SK-N-SH (cell line): ENCODE results near the gene ESRRG. TPM values are rescaled to one million over a fixed set of nuclear protein-coding genes. Genes with fewer than 3 reads are reported as not detected.

Experiments
- CTCF ChIA-PET: fragments of 300-600, 350-600 bp; formaldehyde crosslinking; extraction: SDS; loops from one replicate; lab custom pipeline; 2021; lab: Yijun Ruan, JAX
- POLR2A ChIA-PET: fragments of 350-600 bp; sonication (Branson Sonifier 250); formaldehyde crosslinking; extraction: SDS; loops from one replicate; lab custom pipeline; 2020; ENCODE audit warnings: antibody characterized with exemption, inconsistent platforms; lab: Yijun Ruan, JAX
- DNase-seq: peaks from one replicate; pipeline ENCODE4 v3.0.0; 2012
- H2AFZ ChIP-seq: fragments of 200-600 bp; sonication (generic); 2 replicates; pipeline ENCODE4 v1.8.1; 2016; ENCODE audit warnings: antibody characterized with exemption, mild to moderate bottlenecking, low read depth
- H3F3A ChIP-seq: fragments of 200-600 bp; sonication (generic); replicated peaks from 2 replicates; pipeline ENCODE3; 2016; ENCODE audit warnings: antibody characterized with exemption, mild to moderate bottlenecking; ENCODE audit not compliant: insufficient read depth
- H3K27ac ChIP-seq, 2 experiments: fragments of 200-500 bp in 1 of 2; fragments of 200-600 bp in 1 of 2; sonication (Bioruptor generic) in 1 of 2; sonication (generic), shearing (Covaris generic) in 1 of 2; 2 replicates each; pipeline versions ENCODE4 v1.5.1 to v1.6.1; 2014 to 2016; ENCODE audit warnings: low read depth in 2 of 2, inconsistent platforms in 1 of 2, low read length in 1 of 2, mild to moderate bottlenecking in 1 of 2, mixed read lengths in 1 of 2
- H3K27me3 ChIP-seq: fragments of 200-600 bp; sonication (generic), shearing (Covaris generic); 2 replicates; pipeline ENCODE4 v1.6.1; 2016; ENCODE audit warnings: mixed run types; ENCODE audit not compliant: insufficient read depth
- H3K36me3 ChIP-seq, 2 experiments: fragments of 200-500 bp in 1 of 2; fragments of 200-600 bp in 1 of 2; sonication (Bioruptor generic) in 1 of 2; sonication (generic) in 1 of 2; replicated peaks in 1 of 2; 2 replicates each; pipeline versions ENCODE3 to v1.5.1; 2014 to 2016; ENCODE audit warnings: low read length in 1 of 2, mild to moderate bottlenecking in 1 of 2; ENCODE audit not compliant: insufficient read depth in 2 of 2, control insufficient read depth in 1 of 2
- H3K4me1 ChIP-seq, 2 experiments: fragments of 200-500 bp in 1 of 2; fragments of 200-600 bp in 1 of 2; sonication (Bioruptor generic) in 1 of 2; sonication (generic), shearing (Covaris generic) in 1 of 2; 2 replicates each; pipeline versions ENCODE4 v1.5.1 to v1.6.1; 2014 to 2016; ENCODE audit warnings: low read depth in 1 of 2, low read length in 1 of 2, mixed run types in 1 of 2; ENCODE audit not compliant: insufficient read depth in 2 of 2, control insufficient read depth in 1 of 2
- H3K4me2 ChIP-seq: fragments of 200-600 bp; sonication (generic), shearing (Covaris generic); 2 replicates; pipeline ENCODE4 v1.6.1; 2017; ENCODE audit warnings: mixed run types
- H3K4me3 ChIP-seq, 2 experiments: fragments of 200-500 bp in 1 of 2; fragments of 200-600 bp in 1 of 2; sonication (Bioruptor generic) in 1 of 2; sonication (generic), shearing (Covaris generic) in 1 of 2; 2 replicates each; pipeline versions ENCODE4 v1.5.1 to v1.8.1; 2014 to 2016; ENCODE audit warnings: low read depth in 2 of 2, inconsistent platforms in 1 of 2, low read length in 1 of 2, mild to moderate bottlenecking in 1 of 2, mixed read lengths in 1 of 2, moderate library complexity in 1 of 2
- H3K79me2 ChIP-seq: fragments of 200-600 bp; sonication (generic); 2 replicates; pipeline ENCODE4 v1.8.1; 2017; ENCODE audit warnings: mild to moderate bottlenecking; ENCODE audit not compliant: insufficient read depth
- H3K9ac ChIP-seq: fragments of 200-600 bp; sonication (generic); 2 replicates; pipeline ENCODE4 v1.6.1; 2017; ENCODE audit warnings: mixed run types
- H3K9me2 ChIP-seq: fragments of 200-600 bp; sonication (generic); 2 replicates; pipeline ENCODE4 v1.6.1; 2017; ENCODE audit warnings: mixed run types
- H3K9me3 ChIP-seq: fragments of 200-600 bp; sonication (generic); 2 replicates; pipeline ENCODE4 v1.6.1; 2017; ENCODE audit warnings: mixed run types, mild to moderate bottlenecking, moderate library complexity
- H4K20me1 ChIP-seq: fragments of 200-600 bp; sonication (generic); 2 replicates; pipeline ENCODE4 v1.6.1; 2017; ENCODE audit warnings: mild to moderate bottlenecking, mixed run types; ENCODE audit not compliant: insufficient read depth
- CTCF ChIP-seq: fragments of 200-600 bp; sonication (generic); IDR thresholded peaks from 2 replicates; pipeline ENCODE4 v1.6.1; 2017; ENCODE audit warnings: antibody characterized with exemption, mild to moderate bottlenecking, moderate library complexity
- ELF1 ChIP-seq: IDR thresholded peaks from 2 replicates; pipeline ENCODE4 v1.4.0; 2012
- FOXJ3 ChIP-seq: sonication (generic); formaldehyde crosslinking; IDR thresholded peaks from 2 replicates; pipeline ENCODE4 v1.5.1; 2020; ENCODE audit warnings: mild to moderate bottlenecking, missing genetic modification reagents
- GABPA ChIP-seq: IDR thresholded peaks from 2 replicates; pipeline ENCODE4 v1.4.0; 2012; ENCODE audit warnings: low read depth, mild to moderate bottlenecking
- JUND ChIP-seq: IDR thresholded peaks from 2 replicates; pipeline ENCODE4 v1.4.0; 2012
- NFIC ChIP-seq: IDR thresholded peaks from 2 replicates; pipeline ENCODE4 v1.4.0; 2012; ENCODE audit warnings: borderline replicate concordance
- RAD21 ChIP-seq: IDR thresholded peaks from 2 replicates; pipeline ENCODE4 v1.6.1; 2012; ENCODE audit warnings: mild to moderate bottlenecking, low read length
- SIN3A ChIP-seq: IDR thresholded peaks from 2 replicates; pipeline ENCODE4 v1.6.1; 2012; ENCODE audit warnings: low read depth, mild to moderate bottlenecking, low read length, moderate library complexity, borderline replicate concordance
- ZBTB33 ChIP-seq: IDR thresholded peaks from 2 replicates; pipeline ENCODE4 v1.4.0; 2012; ENCODE audit warnings: low read depth, borderline replicate concordance
- WGBS: methylation state at CpG from one replicate; pipeline ENCODE4 v1.1.6; 2017; ENCODE audit warnings: low lambda C conversion rate; 5-methylcytosine and 5-hydroxymethylcytosine counted together
- polyA plus RNA-seq, 3 experiments: library from polyadenylated mRNA; depleted of rRNA; stranded (reverse); fragments of >200 nt; gene quantifications; 2 replicates each; pipeline ENCODE4 v1.2.3, GENCODE V29; 2012
- TF ChIP-seq, protein P1 (sequence below): fragments of 150-350 bp; IDR thresholded peaks from 2 replicates; pipeline ENCODE4 v1.6.1; 2017; ENCODE audit warnings: antibody characterized with exemption, low read length, low read depth, borderline replicate concordance

Gene ESRRG
- polyA plus RNA-seq, 1 of the 3 experiments (the other 2 are of a cell fraction) = 0.26 TPM

DNA sequence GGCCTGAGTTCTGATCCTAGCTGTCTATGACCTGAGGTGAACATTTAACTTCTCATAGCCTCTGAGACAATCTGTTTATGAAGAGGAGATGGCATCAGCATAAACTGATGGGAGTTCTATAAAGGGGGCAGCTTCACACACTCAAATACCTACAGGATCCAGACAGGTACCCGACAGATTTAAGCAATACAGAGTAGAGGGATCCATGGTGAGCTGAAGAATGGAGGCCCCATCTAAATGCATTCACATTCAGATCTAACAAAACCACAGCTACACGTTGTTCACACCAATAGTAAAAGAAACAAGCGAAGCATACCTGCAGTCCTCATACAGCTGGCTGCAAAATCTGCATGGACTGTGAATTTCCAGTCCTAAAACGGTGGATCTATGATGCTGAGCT, 48.7 kb upstream of the ESRRG start:
- POLR2A ChIA-PET = no interaction called here

More for the DNA sequence above, 48.7 kb upstream of the ESRRG start:
- Histone ChIP-seq H3K79me2 (no peaks in the 10 kb centered on the region), H3K36me3 (no peaks in the 10 kb centered on the region), H3K9me2 (no peaks in the 10 kb centered on the region), H3K4me1 (peaks cover 0 to 3% of the 10 kb centered on the region in 2 experiments; a peak in 1 of 4 replicates), H3K9ac (no peak overlapping the region), H3K27me3 (no peaks in the 10 kb centered on the region), H3K4me3 (no peak overlapping the region), H2AFZ (no peak overlapping the region), H4K20me1 (no peaks in the 10 kb centered on the region), H3F3A (no peaks in the 10 kb centered on the region), H3K27ac (no peak overlapping the region), H3K4me2 (no peak overlapping the region), H3K9me3 (no peaks in the 10 kb centered on the region)
- no peak for DNase-seq
- TF ChIP-seq RAD21 = no peak
- TF ChIP-seq, protein P1, sequence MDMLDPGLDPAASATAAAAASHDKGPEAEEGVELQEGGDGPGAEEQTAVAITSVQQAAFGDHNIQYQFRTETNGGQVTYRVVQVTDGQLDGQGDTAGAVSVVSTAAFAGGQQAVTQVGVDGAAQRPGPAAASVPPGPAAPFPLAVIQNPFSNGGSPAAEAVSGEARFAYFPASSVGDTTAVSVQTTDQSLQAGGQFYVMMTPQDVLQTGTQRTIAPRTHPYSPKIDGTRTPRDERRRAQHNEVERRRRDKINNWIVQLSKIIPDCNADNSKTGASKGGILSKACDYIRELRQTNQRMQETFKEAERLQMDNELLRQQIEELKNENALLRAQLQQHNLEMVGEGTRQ = no peak
- TF ChIP-seq ELF1 = no peak
- TF ChIP-seq ZBTB33 = no peak
- no peak for TF ChIP-seq NFIC
- TF ChIP-seq GABPA = no peak
- TF ChIP-seq CTCF = no peak
- TF ChIP-seq FOXJ3 = no peak
- TF ChIP-seq JUND = no peak
- no peak for TF ChIP-seq SIN3A
- 45% methylated on average over 4 of the region's 4 CpGs for WGBS
- CTCF ChIA-PET = interaction anchor here (1.2 to 2.2 kb wide), 2 partner anchors 13 to 22 kb away, joined by 5 to 9 read pairs; no protein-coding TSS in a partner anchor
